C4-2B (cell line): ENCODE results near the gene TMC3.
A peak's percentile ranks its signal among the peaks of the same experiment; 100 is the strongest.

ENCODE experiments used
- CTCF ChIP-seq: fragments of 450-650 bp; conservative IDR thresholded peaks from 2 replicates; pipeline ENCODE4 v1.5.1; 2017; ENCODE audit warnings: mild to moderate bottlenecking
- ZFX ChIP-seq: fragments of 450-650 bp; IDR thresholded peaks from 2 replicates; pipeline ENCODE4 v1.6.1; 2017

GRCh38 chr15:81357180-81357686 is 16.8 kb downstream of the TMC3 start:
- peak; percentile 4; the same call in 1 of the 2 replicates for TF ChIP-seq CTCF
- no peak for TF ChIP-seq ZFX
